ENCODE results near the gene C1QA.
A peak's percentile ranks its signal among the peaks of the same experiment; 100 is the strongest.

C1QA gene

DNA sequence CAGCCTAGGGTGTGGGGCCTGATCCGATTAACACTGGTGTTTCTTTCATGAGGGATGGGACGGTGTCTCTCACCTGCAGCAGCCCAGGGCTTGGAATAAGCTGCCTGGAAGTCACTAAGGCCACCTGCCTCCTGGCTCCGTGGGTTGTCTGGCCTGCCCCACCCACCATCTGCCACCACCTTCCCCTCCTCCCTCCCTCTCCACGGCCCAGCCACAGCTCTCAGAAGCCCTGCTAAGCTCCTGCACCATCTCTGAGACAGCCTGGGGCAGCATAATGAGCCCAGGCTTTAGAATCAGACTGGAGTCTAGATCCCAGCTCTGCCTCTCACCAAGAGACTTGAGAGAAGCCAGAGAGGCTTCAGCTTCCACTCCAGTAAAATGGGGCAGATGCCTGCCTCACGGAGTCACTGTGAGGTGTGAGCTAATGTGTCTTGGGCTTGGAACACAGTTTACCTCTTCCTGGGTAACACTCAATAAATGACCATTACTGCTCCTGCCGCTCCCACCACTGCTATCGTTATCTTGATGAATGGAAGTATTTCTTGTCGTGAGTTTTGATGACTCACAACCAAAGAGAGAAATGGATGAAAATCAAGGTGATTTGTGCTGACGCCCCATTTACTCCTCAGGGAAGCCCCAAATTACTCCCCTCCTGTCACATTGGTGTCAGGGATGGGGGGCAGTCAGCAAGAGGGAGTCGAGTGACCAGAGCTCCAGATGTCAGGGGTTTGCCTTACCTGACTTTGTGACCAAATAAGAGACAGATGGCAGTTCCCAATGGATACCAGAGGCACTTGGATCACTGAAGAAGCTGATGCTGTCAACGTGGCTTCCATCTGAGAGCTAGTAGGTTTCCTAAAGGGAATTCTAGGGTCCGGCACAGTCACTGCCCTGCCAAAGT, 23.5 kb upstream of the C1QA start:
- ATAC-seq (peak; percentile 20), DNase-seq (no peak)

GRCh38 chr1:22613572-22613918, 22.9 kb upstream of the C1QA start:
- ATAC-seq (no peak), DNase-seq (no peak)

DNA sequence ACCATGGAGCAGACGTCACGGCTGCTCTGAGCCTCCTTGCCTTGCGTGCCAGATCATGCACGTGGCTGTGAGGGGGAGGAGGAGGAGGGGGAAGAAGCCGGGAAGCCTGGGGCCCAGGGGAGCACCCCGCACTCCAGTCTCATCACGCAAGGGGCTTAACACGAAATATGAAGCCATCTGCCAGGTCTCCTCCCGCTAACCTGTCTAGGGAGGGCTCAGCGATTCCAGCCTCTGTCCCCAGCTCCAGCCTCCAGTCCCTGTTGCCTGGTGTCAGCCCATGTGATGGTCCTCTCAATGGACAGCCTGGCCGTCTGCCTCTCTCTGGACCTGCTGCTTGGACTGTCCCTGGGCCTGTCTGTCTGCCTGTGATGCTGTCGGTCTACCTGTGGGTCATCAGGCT, 22.5 kb upstream of the C1QA start:
- ATAC-seq (no peak), DNase-seq (no peak)

DNA sequence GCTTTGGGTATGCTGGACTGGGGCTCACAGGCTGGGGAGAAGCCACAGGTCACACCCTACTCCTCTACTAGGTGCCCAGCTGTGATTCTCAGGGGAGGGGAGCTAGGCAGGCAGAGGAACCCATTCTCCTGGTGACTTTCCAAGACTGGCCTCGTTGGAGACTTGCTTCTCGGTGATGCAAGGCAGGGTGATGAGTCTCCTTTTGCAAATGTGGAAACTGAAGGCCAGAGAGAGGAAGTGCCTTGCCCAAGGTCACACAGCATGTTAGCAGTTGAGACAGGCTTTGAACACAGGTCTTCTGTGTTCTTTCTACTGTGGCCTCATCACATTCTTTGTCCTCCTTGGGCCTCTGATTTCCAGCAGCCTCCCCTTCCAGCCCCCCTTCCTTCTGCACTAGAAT, 20.5 kb upstream of the C1QA start:
- no peak for ATAC-seq
- no peak for DNase-seq

DNA sequence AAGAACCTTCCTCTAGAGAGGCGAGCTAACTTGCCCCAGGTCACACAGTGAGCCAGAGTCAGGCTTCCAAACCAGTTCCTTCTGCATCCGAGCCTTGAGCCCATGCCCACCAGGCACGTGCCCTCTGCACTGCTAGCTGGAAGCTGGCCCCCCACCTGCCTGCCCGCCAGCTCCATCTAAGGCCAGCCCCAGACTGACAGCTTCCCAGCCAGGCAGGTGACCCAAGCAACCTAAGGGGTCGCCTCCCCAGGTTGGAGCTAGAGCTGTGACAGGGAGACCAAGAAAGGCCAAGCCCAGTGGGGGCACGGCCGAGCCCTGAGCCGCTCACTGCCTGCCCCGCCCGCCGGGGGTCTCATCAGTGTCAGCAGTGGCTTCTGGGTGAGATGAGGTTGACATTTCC, 19.9 kb upstream of the C1QA start:
- ATAC-seq, result no peak
- DNase-seq, result no peak

GRCh38 chr1:22618056-22618455, 18.4 kb upstream of the C1QA start:
- DNase-seq (no peak), ATAC-seq (no peak)

GRCh38 chr1:22619252-22619651, 17.2 kb upstream of the C1QA start:
- no peak for ATAC-seq
- DNase-seq, result no peak

- ATAC-seq, result no peak
- DNase-seq, result no peak
These were observed 16.6 kb upstream of the C1QA start for GRCh38 chr1:22619798-22620197.

DNA sequence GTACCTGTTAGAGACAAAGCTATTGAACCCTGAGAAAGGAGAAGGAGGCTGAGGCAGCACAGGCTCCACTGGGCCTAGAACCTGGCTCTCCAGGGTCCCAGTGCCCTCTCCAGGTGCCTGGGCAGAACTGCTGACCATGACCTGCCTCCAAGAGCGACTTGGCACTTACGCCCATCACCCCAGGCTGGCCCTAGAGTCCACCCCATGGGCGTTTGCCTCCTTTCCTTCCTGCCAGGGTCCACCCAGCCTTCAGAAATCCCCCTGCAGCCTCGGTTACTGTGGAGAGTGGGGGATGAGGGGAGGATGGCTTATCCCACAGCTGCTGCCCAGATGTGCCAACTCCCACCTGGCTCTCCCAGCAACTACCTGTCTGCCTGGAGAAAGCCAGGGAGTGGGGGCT, 14.7 kb upstream of the C1QA start:
- DNase-seq (no peak), ATAC-seq (no peak)

DNA sequence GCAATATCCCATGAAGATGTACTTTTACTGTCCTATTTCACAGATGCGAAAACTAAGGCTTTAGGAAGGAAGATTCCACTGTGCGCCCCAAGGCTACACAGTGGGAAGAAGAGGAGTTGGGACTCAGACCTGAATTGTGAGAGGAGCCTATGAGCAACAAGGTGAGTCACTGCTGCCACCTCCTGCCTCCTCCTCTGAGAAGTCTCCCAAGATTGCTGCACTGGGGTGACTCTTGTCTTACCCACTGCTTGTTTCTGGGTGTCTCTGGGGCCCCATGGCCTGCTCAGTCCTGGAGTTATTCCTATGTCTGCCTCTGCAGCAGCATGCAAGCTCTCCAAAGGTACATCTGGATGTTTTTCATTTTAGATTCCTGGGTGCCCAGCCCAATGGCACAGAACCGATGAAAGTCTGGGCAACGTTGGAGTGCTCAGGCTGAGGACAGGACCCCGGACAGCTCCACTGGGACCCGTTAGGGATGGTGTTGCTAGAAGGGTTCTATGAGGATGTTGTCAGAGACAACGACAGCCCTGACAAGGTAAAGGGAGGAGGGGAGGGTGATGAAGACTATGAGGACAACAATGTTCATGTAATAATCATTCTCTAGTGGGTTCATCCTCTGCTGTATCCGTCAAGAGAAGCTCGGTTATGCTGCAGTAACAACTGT, 11.0 kb upstream of the C1QA start:
- ATAC-seq (no peak), DNase-seq (no peak)

DNA sequence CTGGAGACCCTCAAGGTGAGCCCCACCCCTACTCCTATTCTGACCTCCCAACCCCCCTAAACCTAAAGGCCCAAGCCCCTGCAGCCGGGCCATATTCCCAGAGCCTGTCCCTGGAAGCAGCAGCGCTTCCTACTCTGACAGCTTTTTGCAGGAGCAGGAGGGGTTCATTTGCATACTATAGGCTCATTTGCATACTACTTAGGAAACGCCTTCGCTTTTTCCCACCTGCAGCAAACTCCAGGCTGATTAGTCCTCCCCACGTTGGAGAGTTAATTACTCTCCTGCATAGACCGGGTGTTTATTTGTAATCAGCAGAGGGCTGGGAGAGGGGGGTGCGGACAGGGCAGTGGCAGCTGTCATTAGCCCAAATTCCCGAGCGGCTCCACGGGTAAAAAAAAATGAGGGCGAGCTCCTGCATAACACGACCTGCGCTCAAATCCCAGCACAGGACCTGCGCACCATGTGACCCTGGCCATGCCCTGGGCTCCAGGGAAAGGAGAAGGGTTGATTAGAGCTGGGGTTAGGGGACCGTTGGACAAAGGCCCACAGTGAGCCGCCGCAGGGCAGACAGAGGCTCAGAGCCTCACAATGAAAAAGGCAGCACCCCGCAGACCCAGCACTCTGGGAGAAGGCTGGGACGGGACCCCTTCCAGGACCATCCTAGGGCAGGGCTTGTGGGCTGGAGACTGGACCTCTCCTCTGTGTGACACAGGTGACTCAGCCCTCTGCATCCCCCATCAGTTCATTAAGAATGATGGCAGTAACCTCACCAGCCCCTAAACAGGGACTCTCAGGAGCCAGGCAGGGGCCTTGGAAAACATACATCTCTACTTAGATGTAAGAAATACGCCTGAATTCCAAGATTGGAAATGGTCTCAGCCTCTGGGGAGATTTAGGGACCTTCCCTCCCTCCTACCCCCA, 9.9 kb upstream of the C1QA start:
- ATAC-seq, result no peak
- DNase-seq, result no peak

GRCh38 chr1:22627331-22627730, 9.1 kb upstream of the C1QA start:
- ATAC-seq (no peak), DNase-seq (no peak)

DNA sequence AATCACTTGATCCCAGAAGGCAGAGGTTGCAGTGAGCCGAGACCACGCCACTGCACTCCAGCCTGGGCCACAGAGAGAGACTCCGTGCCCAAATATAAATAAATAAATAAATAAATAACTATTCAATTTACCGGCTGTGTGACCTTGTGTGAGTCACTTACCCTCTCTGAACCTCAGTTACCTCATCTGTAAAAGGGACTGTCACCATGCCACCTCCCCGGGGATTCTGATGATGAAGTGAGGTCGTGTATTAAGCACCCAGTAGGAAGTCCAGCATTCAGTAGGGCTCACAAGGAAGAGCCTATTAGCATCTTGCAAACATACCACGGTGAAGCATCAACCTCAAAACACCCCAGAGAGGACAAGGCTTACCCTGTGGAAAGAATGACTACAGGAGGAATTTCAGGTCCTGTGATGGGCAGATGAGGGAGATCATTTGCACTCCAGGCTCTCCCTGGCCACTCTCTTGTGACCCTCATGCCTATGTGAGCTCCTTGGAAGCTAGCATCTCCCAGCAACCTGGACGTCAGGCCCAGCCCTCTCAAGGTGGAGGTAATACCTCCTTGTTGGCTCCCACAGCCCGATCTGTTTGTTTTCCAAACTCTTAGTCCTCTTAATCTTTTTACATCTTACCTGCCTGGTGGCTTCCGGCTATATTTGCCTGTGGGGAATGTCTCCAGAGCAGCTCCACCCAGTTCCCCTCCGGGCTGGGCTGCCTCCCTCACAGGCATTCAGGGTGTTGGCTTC, 7.6 kb upstream of the C1QA start:
- DNase-seq (no peak), ATAC-seq (no peak)

DNA sequence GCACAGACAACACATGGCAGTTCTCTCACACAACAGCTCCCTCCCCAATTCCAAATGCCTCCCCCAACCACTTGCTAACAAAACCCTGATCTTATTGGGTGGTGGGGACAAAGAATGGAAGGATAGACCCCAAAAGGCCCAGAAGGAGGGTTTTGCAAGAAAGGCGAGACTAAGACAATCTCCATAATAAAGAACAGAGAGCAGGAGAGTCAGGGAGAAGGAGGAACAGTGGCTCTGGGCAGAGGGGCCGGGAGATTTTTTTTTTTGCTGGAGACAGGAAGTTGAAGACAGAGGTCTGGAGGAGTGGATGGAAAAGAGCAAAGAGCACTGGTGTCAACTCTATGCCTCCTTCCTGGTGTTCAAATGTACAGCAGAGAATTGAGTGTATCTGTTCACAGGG, 6.5 kb upstream of the C1QA start:
- no peak for DNase-seq
- ATAC-seq, result no peak

DNA sequence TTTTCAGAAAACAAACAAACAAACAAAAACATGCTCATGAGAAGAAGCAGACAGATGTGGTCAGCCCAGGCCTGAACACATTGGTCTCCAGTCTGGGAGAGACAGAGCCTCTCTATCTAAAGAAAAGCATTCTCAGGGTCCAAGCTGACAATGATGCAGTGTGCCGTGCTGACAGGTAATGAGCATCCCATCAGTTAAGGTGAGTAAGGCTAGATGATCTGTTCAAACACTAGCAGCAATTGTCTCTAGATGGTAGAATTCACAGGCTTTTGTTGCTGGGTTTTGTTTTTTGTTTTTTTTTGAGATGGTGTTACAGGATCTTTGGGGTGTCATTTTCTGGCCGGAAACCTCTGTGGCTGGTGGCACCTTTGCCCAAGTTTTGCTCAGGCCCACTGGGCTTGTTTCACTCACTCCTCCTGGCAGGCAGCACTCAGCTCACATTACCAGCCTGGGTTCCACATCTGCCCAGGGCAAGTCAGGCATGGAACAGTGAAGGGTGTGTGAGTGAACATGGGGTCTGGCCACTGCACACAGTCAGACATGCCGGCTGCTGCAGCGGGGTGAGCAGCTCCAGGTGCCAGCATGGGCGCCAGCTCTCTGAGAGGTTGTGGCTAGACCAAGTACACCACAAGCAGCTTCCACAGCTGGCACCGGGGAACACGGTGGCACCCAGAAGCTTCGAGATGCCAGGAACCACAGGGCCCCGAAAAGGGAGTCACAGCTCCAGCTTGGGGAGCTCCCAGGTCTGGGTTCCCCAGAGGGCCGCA, 2.5 kb upstream of the C1QA start:
- DNase-seq (no peak), ATAC-seq (no peak)

GRCh38 chr1:22635436-22635835, 992 bp upstream of the C1QA start:
- ATAC-seq (no peak), DNase-seq (no peak)

DNA sequence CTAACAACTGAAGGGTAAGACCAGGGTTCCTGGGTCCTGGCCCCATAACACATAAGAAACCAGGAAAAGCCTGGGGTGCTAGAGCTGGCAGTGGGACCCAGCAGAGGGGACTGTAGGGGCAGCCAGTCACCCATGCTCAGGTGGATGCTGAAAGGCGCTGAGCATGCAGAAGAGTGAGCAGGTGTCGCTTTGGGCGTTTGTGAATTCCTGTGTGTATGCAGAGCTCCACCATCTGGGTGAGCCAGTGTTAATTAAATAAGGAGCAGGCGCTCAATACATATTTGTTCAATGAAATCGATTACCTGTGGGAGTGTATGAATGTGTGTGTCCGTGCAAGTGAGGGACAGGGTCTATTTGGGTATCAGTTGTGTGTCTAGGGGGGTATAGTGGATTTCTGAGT, 499 bp downstream of the C1QA start:
- ATAC-seq (no peak), DNase-seq (no peak)

DNA sequence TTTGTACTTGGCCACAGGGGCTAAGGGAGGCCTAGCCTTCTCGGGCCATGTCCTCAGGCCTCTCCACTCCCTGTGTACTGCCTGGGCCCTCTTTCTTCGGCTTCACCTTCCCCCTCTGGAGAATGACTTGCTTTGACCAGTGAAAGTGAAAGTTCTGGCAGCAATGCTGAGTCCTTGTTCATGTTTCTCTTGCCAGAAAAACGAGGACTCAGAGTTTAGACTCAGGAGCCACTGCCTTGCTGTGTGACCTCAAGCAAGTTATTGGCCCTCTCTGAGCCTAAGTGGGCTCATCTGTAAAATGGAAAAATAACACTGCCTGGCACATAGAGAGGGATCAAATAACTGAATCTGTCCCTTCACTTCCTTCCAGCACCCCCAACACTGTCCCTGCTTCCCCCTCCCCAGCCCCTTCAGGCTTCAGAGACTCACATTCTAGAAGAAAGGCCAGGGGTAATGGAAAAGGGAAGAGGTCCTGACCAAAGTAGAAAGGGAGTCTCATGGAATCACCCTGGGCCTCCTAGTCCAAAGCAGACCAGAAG, 1.5 kb downstream of the C1QA start:
- ATAC-seq (no peak), DNase-seq (no peak)

DNA sequence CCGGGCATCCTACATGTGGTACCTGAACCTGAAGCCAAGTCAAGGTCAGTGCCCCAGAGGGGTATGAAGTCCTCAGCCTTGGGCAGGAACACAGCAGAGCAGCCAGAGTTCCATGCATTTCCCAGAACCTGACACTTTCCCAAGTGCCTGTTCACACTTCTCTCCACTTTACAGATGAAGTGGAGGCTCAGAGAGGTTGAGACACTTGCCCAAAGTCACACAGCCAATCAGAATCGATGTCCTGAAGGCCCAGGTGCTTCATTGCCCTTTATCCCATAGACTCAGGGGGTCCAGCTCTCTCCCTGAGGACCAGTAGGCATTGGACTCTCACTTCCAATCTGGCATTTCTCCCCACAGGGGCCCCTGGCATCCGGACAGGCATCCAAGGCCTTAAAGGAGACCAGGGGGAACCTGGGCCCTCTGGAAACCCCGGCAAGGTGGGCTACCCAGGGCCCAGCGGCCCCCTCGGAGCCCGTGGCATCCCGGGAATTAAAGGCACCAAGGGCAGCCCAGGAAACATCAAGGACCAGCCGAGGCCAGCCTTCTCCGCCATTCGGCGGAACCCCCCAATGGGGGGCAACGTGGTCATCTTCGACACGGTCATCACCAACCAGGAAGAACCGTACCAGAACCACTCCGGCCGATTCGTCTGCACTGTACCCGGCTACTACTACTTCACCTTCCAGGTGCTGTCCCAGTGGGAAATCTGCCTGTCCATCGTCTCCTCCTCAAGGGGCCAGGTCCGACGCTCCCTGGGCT, 2.2 kb downstream of the C1QA start:
- ATAC-seq, result no peak
- DNase-seq, result no peak

- DNase-seq, result no peak
These were observed 2.9 kb downstream of the C1QA start for GRCh38 chr1:22639286-22639685.

More at GRCh38 chr1:22639286-22639685, 2.9 kb downstream of the C1QA start:
- ATAC-seq, result no peak

Data from stimulated activated naive CD8-positive, alpha-beta T cell treated with anti-CD3 and anti-CD28 coated beads, Interleukin-15, Interleukin-2, amounts not matched to agents 100 U/mL and 50 U/mL, for 24 hours (primary cell).